Activated naive CD4-positive, alpha-beta T cell treated with anti-CD3 and anti-CD28 coated beads, Interleukin-2, amount 10 ng/mL, durations not matched to agents 7 days and 5 days (primary cell): ENCODE data around the gene NUAK1.

Experiments used
- CTCF ChIA-PET: fragments of 350-600 bp; sonication (Branson Sonifier 250); formaldehyde crosslinking; loops from one replicate; lab custom pipeline; 2021; ENCODE audit warnings: antibody characterized with exemption; lab: Charles Lee
- DNase-seq: peaks from one replicate; pipeline ENCODE4 v3.0.0-alpha.2; 2020
- H3K27ac Mint-ChIP-seq: one replicate; pipeline ENCODE4 v1.8.0; 2021; ENCODE audit warnings: mild to moderate bottlenecking, moderate library complexity, mixed read lengths
- H3K27me3 Mint-ChIP-seq: one replicate; pipeline ENCODE4 v1.8.0; 2021; ENCODE audit warnings: mild to moderate bottlenecking, mixed read lengths
- H3K36me3 Mint-ChIP-seq: one replicate; pipeline ENCODE4 v1.8.0; 2021; ENCODE audit warnings: mixed read lengths
- H3K4me1 Mint-ChIP-seq: one replicate; pipeline ENCODE4 v1.8.0; 2021; ENCODE audit warnings: mixed read lengths
- H3K4me3 Mint-ChIP-seq: one replicate; pipeline ENCODE4 v1.8.0; 2021; ENCODE audit warnings: mild to moderate bottlenecking, moderate library complexity, mixed read lengths
- H3K9me3 Mint-ChIP-seq: one replicate; pipeline ENCODE4 v1.8.0; 2021; ENCODE audit warnings: mixed read lengths

NUAK1 gene

GRCh38 chr12:106048016-106048415, 90.7 kb downstream of the NUAK1 start:
- Mint-ChIP-seq H3K27me3 (peaks cover 4% of the 10 kb centered on the region), H3K27ac (no peak overlapping the region), H3K36me3 (no peaks in the 10 kb centered on the region), H3K4me1 (no peaks in the 10 kb centered on the region), H3K9me3 (no peaks in the 10 kb centered on the region), H3K4me3 (no peak overlapping the region)
- CTCF ChIA-PET: no interaction called here
- no peak for DNase-seq

- Mint-ChIP-seq H3K4me3 (no peak overlapping the region), H3K4me1 (no peaks in the 10 kb centered on the region), H3K27ac (no peak overlapping the region), H3K36me3 (no peaks in the 10 kb centered on the region), H3K9me3 (no peaks in the 10 kb centered on the region), H3K27me3 (peaks cover 4% of the 10 kb centered on the region)
- DNase-seq: no peak
- CTCF ChIA-PET: no interaction called here
Observed at GRCh38 chr12:106046947-106047346, 91.8 kb downstream of the NUAK1 start.

- Mint-ChIP-seq H3K4me3 (no peak overlapping the region), H3K4me1 (no peaks in the 10 kb centered on the region), H3K36me3 (no peaks in the 10 kb centered on the region), H3K27me3 (peaks cover 4% of the 10 kb centered on the region), H3K27ac (no peak overlapping the region), H3K9me3 (no peaks in the 10 kb centered on the region)
- DNase-seq: no peak
- CTCF ChIA-PET: no interaction called here
Observed at GRCh38 chr12:106046301-106046846, 92.4 kb downstream of the NUAK1 start.

DNA sequence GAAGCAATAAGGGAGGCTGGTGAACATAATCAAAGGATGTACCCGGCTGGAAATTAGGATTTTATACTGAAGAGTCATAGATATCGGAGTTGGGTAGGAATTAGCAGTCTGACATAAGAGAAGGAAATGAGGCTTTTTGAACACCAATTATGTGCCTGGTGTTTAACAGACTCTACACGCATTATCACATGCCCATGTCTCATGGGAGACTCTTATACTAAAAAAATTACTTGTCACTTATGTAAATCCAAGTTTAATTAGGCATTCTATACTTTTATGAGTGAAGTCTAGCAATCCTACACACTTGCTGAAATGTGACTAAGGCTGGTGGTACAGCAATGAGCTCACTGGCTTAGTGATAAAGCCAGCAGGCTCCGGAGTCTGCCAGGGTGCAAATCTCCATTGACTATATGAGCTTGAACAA, 93.5 kb downstream of the NUAK1 start:
- Mint-ChIP-seq H3K27ac (no peak overlapping the region), H3K4me1 (no peaks in the 10 kb centered on the region), H3K36me3 (no peaks in the 10 kb centered on the region), H3K4me3 (no peak overlapping the region), H3K9me3 (peaks cover 3% of the 10 kb centered on the region), H3K27me3 (peaks cover 2% of the 10 kb centered on the region)
- no peak for DNase-seq
- CTCF ChIA-PET: no interaction called here

- H3K9me3 Mint-ChIP-seq: peaks cover 3% of the 10 kb centered on the region
- DNase-seq: no peak
- H3K4me3 Mint-ChIP-seq: no peak overlapping the region
- CTCF ChIA-PET: no interaction called here
- no peaks in the 10 kb centered on the region for H3K27me3 Mint-ChIP-seq
- H3K27ac Mint-ChIP-seq: no peak overlapping the region
- no peaks in the 10 kb centered on the region for H3K4me1 Mint-ChIP-seq
- H3K36me3 Mint-ChIP-seq: no peaks in the 10 kb centered on the region
Observed at GRCh38 chr12:106044773-106045172, 94.0 kb downstream of the NUAK1 start.

DNA sequence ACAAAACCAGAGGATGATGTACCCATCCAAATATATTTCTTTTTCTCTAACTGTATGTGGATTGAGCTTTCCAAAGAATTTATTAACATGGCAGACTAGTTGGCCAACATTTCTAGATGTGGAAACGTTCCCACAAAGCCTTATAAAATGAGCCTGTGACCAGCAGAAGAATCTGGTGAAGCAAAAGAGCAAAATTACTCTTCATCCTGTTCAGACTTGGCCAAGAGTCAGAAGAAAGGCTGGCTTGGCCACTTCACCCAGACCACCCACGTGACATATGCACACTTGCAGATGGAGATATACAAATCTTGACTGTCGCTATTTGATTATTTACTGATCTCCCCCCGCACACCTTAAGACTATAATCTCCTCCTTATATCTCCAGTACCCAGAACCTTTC, 96.7 kb downstream of the NUAK1 start:
- no peak overlapping the region for H3K27ac Mint-ChIP-seq
- CTCF ChIA-PET: no interaction called here
- peaks cover 3% of the 10 kb centered on the region for H3K9me3 Mint-ChIP-seq
- DNase-seq: no peak
- H3K4me1 Mint-ChIP-seq: no peaks in the 10 kb centered on the region
- no peaks in the 10 kb centered on the region for H3K36me3 Mint-ChIP-seq
- no peak overlapping the region for H3K4me3 Mint-ChIP-seq
- no peaks in the 10 kb centered on the region for H3K27me3 Mint-ChIP-seq

DNA sequence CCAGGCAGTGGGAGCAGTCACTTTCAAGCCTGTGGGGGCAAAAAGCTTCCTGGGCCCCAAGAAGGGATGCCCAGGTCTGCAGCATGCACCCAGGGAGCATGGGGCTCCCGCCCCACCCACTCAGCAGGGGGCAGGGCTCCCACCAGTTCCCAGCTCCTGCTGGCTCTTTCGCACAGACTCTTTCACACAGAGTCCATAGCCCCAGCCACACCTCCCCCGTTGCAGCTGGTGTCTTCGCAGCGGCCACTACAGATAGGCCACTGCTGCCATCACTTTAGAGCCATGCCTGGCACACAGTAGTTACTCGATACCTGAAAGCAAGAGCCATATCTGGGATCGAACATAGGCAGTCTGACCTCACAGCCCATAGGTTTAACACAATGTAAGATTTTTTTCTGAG, 98.2 kb downstream of the NUAK1 start:
- H3K4me3 Mint-ChIP-seq: no peak overlapping the region
- H3K27me3 Mint-ChIP-seq: no peaks in the 10 kb centered on the region
- no peaks in the 10 kb centered on the region for H3K4me1 Mint-ChIP-seq
- DNase-seq: no peak
- peaks cover 3% of the 10 kb centered on the region for H3K9me3 Mint-ChIP-seq
- no peak overlapping the region for H3K27ac Mint-ChIP-seq
- CTCF ChIA-PET: no interaction called here
- H3K36me3 Mint-ChIP-seq: no peaks in the 10 kb centered on the region

GRCh38 chr12:106039646-106040404, 98.9 kb downstream of the NUAK1 start:
- no peaks in the 10 kb centered on the region for H3K27me3 Mint-ChIP-seq
- H3K36me3 Mint-ChIP-seq: no peaks in the 10 kb centered on the region
- H3K4me1 Mint-ChIP-seq: no peaks in the 10 kb centered on the region
- DNase-seq: no peak
- no peak overlapping the region for H3K4me3 Mint-ChIP-seq
- no peak overlapping the region for H3K27ac Mint-ChIP-seq
- CTCF ChIA-PET: no interaction called here
- peaks cover 3% of the 10 kb centered on the region for H3K9me3 Mint-ChIP-seq

GRCh38 chr12:106039242-106039641, 99.5 kb downstream of the NUAK1 start:
- Mint-ChIP-seq H3K27ac (no peak overlapping the region), H3K9me3 (peaks cover 3% of the 10 kb centered on the region), H3K4me1 (no peaks in the 10 kb centered on the region), H3K36me3 (no peaks in the 10 kb centered on the region), H3K27me3 (no peaks in the 10 kb centered on the region), H3K4me3 (no peak overlapping the region)
- CTCF ChIA-PET: no interaction called here
- DNase-seq: no peak

DNA sequence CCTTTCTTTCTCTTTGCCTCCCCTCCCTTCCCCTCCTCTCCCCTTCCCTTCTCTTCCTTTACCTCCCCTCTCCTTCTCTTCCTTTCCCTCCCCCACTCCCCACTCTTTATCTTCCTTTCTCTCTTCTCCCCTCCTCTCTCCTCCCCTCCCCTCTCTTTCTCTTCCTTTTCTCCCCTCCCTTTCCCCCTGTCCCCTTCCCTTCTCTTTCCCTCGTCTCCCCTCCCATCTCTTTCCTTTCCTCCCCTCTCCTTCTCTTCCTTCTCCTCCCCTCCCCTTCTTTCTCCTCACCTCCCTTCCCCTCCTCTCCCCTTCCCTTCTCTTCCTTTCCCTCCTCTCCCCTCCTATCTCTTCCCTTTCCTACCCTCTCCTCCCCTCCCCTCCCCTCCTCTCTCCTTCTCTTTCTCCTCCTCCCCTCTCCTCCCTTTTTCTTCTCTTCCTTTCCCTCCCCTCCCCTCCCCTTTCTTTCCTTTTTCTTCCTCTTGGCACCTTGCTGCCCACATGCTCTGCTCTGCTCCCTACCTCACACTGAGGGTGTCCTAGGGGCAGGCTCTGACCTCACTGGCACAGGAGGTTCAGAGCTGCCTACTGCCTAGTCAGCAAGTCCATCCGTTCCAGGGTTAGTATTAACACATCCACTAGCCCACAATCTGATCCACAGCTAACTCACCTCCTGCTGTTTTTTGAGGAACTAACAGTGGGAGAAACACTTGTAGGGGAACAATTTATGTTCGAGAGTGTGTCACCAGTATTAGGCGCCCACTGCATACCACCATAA, 101.0 kb downstream of the NUAK1 start:
- Mint-ChIP-seq H3K27me3 (peaks cover 5% of the 10 kb centered on the region), H3K4me1 (no peaks in the 10 kb centered on the region), H3K9me3 (peaks cover 3% of the 10 kb centered on the region), H3K36me3 (no peaks in the 10 kb centered on the region), H3K4me3 (no peak overlapping the region), H3K27ac (no peak overlapping the region)
- DNase-seq: no peak
- CTCF ChIA-PET: interaction anchor here (0.6 kb wide), 1 partner anchor 235 kb away, joined by 3 read pairs; no protein-coding TSS in a partner anchor

DNA sequence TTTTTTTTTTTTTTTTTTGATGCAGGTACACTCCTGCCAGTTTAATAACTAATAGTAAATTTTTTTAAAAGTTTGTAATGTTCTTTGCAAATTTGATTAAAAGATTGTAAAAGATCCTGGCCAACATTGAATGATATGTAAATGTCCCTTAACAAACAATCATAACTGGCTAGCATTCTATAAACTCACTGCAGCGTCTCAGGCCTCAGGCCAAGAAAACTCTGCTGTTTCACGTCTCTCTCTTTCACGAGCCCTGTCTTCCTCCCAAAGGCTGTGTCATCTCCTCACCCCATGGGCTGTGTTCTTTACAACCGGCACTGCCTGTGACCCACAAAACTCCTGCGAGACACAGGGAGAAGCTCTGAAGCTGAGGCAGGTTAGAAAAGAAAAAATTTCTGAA, 103.3 kb downstream of the NUAK1 start:
- Mint-ChIP-seq H3K4me3 (no peak overlapping the region), H3K9me3 (no peaks in the 10 kb centered on the region)
- CTCF ChIA-PET: interaction anchor here (0.6 kb wide), 1 partner anchor 244 kb away, joined by 5 read pairs; no protein-coding TSS in a partner anchor

GRCh38 chr12:106034316-106034715, 104.4 kb downstream of the NUAK1 start:
- Mint-ChIP-seq H3K27me3 (peaks cover 5% of the 10 kb centered on the region), H3K36me3 (no peaks in the 10 kb centered on the region), H3K4me1 (no peaks in the 10 kb centered on the region), H3K27ac (no peak overlapping the region), H3K4me3 (no peak overlapping the region), H3K9me3 (no peaks in the 10 kb centered on the region)
- CTCF ChIA-PET: no interaction called here
- no peak for DNase-seq

More for the DNA sequence above, 103.3 kb downstream of the NUAK1 start:
- Mint-ChIP-seq H3K27ac (no peak overlapping the region), H3K27me3 (peaks cover 5% of the 10 kb centered on the region), H3K36me3 (no peaks in the 10 kb centered on the region), H3K4me1 (no peaks in the 10 kb centered on the region)
- DNase-seq: no peak

- H3K4me3 Mint-ChIP-seq: no peak overlapping the region
- no peaks in the 10 kb centered on the region for H3K9me3 Mint-ChIP-seq
- no peaks in the 10 kb centered on the region for H3K4me1 Mint-ChIP-seq
- CTCF ChIA-PET: no interaction called here
- H3K27me3 Mint-ChIP-seq: peaks cover 5% of the 10 kb centered on the region
- DNase-seq: no peak
- H3K36me3 Mint-ChIP-seq: no peaks in the 10 kb centered on the region
- no peak overlapping the region for H3K27ac Mint-ChIP-seq
Observed at GRCh38 chr12:106033161-106033675, 105.5 kb downstream of the NUAK1 start.

- CTCF ChIA-PET: no interaction called here
- H3K27ac Mint-ChIP-seq: no peak overlapping the region
- no peaks in the 10 kb centered on the region for H3K4me1 Mint-ChIP-seq
- H3K9me3 Mint-ChIP-seq: no peaks in the 10 kb centered on the region
- H3K4me3 Mint-ChIP-seq: no peak overlapping the region
- no peak for DNase-seq
- H3K36me3 Mint-ChIP-seq: no peaks in the 10 kb centered on the region
- H3K27me3 Mint-ChIP-seq: peaks cover 5% of the 10 kb centered on the region
Observed at GRCh38 chr12:106032623-106032925, 106.2 kb downstream of the NUAK1 start.
